Neural cell (in vitro differentiated cells): ENCODE measurements around the gene PHPT1. TPM values are rescaled to one million over a fixed set of nuclear protein-coding genes. Genes with fewer than 3 reads are reported as not detected.

ENCODE experiments used
- H2AFZ ChIP-seq: fragments of 200-600, 300-800 bp; sonication (generic), shearing (Covaris generic); 2 replicates; pipeline ENCODE4 v1.6.0; 2014; ENCODE audit warnings: low read depth, mild to moderate bottlenecking, antibody characterized with exemption, low read length, moderate library complexity
- H3F3A ChIP-seq: fragments of 200-600 bp; shearing (Covaris generic); 2 replicates; pipeline ENCODE4 v1.6.1; 2016; ENCODE audit warnings: mild to moderate bottlenecking, moderate library complexity, mixed read lengths, antibody characterized with exemption, low read length; ENCODE audit not compliant: insufficient read depth, poor library complexity, severe bottlenecking
- H3K27ac ChIP-seq: fragments of 200-600, 300-800 bp; sonication (generic), shearing (Covaris generic); 2 replicates; pipeline ENCODE4 v1.5.1; 2014; ENCODE audit warnings: mild to moderate bottlenecking, low read length, moderate library complexity
- H3K27me3 ChIP-seq: fragments of 300-800, 200-600 bp; sonication (generic), shearing (Covaris generic); 2 replicates; pipeline ENCODE4 v1.6.0; 2014; ENCODE audit warnings: mild to moderate bottlenecking, low read depth, low read length, moderate library complexity; ENCODE audit not compliant: insufficient read depth
- H3K36me3 ChIP-seq: fragments of 300-800, 200-600 bp; sonication (generic), shearing (Covaris generic); 2 replicates; pipeline ENCODE4 v1.5.1; 2014; ENCODE audit warnings: mild to moderate bottlenecking, antibody characterized with exemption, low read length, moderate library complexity; ENCODE audit not compliant: insufficient read depth
- H3K4me2 ChIP-seq: fragments of 300-800, 200-600 bp; sonication (generic), shearing (Covaris generic); 2 replicates; pipeline ENCODE4 v1.6.0; 2014; ENCODE audit warnings: mild to moderate bottlenecking, low read length
- H3K4me3 ChIP-seq: fragments of 300-800, 200-600 bp; sonication (generic), shearing (Covaris generic); 2 replicates; pipeline ENCODE4 v1.5.1; 2014; ENCODE audit warnings: mild to moderate bottlenecking, low read length, moderate library complexity
- H3K79me2 ChIP-seq: fragments of 200-600 bp; shearing (Covaris generic); replicated peaks from 2 replicates; pipeline ENCODE4 v1.6.0; 2014; ENCODE audit warnings: mild to moderate bottlenecking, low read length, moderate library complexity; ENCODE audit not compliant: insufficient read depth
- H3K9ac ChIP-seq: fragments of 300-800, 200-600 bp; sonication (generic), shearing (Covaris generic); 2 replicates; pipeline ENCODE4 v1.6.1; 2016; ENCODE audit warnings: mild to moderate bottlenecking, low read length, mixed read lengths
- H3K9me2 ChIP-seq: fragments of 200-600 bp; shearing (Covaris generic); 2 replicates; pipeline ENCODE4 v1.6.1; 2016; ENCODE audit warnings: mild to moderate bottlenecking, low read length, mixed read lengths; ENCODE audit not compliant: insufficient read depth
- H3K9me3 ChIP-seq: fragments of 200-600, 300-800 bp; sonication (generic), shearing (Covaris generic); 2 replicates; pipeline ENCODE4 v1.6.1; 2016; ENCODE audit warnings: mild to moderate bottlenecking, mixed run types, low read length, moderate library complexity, mixed read lengths
- H4K20me1 ChIP-seq: fragments of 200-600 bp; shearing (Covaris generic); 2 replicates; pipeline ENCODE4 v1.6.1; 2016; ENCODE audit warnings: mild to moderate bottlenecking, mixed run types; ENCODE audit not compliant: insufficient read depth
- CTCF ChIP-seq: fragments of 450-650 bp; IDR thresholded peaks from 2 replicates; pipeline ENCODE4 v1.5.1; 2014; ENCODE audit warnings: antibody characterized with exemption, mild to moderate bottlenecking, moderate library complexity; ENCODE audit not compliant: poor library complexity, severe bottlenecking
- EP300 ChIP-seq: fragments of 450-650 bp; conservative IDR thresholded peaks from 2 replicates; pipeline ENCODE4 v1.6.1; 2014; ENCODE audit warnings: antibody characterized with exemption, mild to moderate bottlenecking, moderate library complexity; ENCODE audit not compliant: poor library complexity, severe bottlenecking
- EZH2 ChIP-seq: fragments of 200-600, 300-800 bp; shearing (Covaris generic), sonication (generic); IDR thresholded peaks from 2 replicates; pipeline ENCODE4 v1.6.1; 2014; ENCODE audit warnings: antibody characterized with exemption, low read length, borderline replicate concordance, mild to moderate bottlenecking; ENCODE audit not compliant: insufficient read depth, poor library complexity, severe bottlenecking
- MXI1 ChIP-seq: fragments of 450-650 bp; conservative IDR thresholded peaks from 2 replicates; pipeline ENCODE4 v1.6.1; 2014; ENCODE audit warnings: antibody characterized with exemption, mild to moderate bottlenecking; ENCODE audit not compliant: poor library complexity, severe bottlenecking
- POLR2AphosphoS5 ChIP-seq: IDR thresholded peaks from 2 replicates; pipeline ENCODE4 v1.6.1; 2012
- RAD21 ChIP-seq: fragments of 450-650 bp; conservative IDR thresholded peaks from 2 replicates; pipeline ENCODE4 v1.6.1; 2014; ENCODE audit warnings: antibody characterized with exemption, mild to moderate bottlenecking, moderate library complexity
- SMC3 ChIP-seq: fragments of 450-650 bp; conservative IDR thresholded peaks from 2 replicates; pipeline ENCODE4 v1.6.1; 2014; ENCODE audit warnings: antibody characterized with exemption, mild to moderate bottlenecking, moderate library complexity; ENCODE audit not compliant: poor library complexity
- TAF1 ChIP-seq: IDR thresholded peaks from 2 replicates; pipeline ENCODE4 v1.6.1; 2012; ENCODE audit warnings: low read depth
- polyA plus RNA-seq: library from polyadenylated mRNA; depleted of rRNA; stranded (reverse); fragments of >200 nt; gene quantifications from 2 replicates; pipeline ENCODE4 v1.2.3, GENCODE V29; 2014
- TF ChIP-seq, protein P1 (sequence below): IDR thresholded peaks from 2 replicates; pipeline ENCODE4 v1.6.1; 2012; ENCODE audit warnings: borderline replicate concordance

Gene PHPT1
- polyA plus RNA-seq, 1 donor from 2014 or later, result 279 TPM

DNA sequence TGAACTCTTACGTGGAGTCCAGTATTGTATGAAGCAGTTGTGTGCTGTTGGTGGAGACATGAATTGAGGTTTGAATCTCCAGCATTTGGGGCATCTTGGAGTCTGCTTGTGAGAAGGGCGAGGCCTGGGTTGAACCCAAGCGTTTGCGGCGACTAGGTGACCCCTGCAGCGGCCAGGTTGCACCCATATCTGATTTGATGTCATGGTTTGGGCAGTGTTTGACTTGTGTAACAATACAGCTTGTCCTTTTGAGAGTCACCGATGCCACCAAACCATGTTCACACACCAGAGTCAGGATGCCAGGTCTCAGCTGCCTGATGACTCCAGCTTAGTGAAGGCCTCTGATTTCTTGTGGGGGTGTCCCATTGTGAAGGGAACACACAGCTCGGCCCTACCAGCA lies 39.2 kb downstream of the PHPT1 start:
- no peak for TF ChIP-seq TAF1
- TF ChIP-seq MXI1, result no peak
- TF ChIP-seq CTCF, result no peak
- no peak for TF ChIP-seq EP300
- TF ChIP-seq, protein P1, sequence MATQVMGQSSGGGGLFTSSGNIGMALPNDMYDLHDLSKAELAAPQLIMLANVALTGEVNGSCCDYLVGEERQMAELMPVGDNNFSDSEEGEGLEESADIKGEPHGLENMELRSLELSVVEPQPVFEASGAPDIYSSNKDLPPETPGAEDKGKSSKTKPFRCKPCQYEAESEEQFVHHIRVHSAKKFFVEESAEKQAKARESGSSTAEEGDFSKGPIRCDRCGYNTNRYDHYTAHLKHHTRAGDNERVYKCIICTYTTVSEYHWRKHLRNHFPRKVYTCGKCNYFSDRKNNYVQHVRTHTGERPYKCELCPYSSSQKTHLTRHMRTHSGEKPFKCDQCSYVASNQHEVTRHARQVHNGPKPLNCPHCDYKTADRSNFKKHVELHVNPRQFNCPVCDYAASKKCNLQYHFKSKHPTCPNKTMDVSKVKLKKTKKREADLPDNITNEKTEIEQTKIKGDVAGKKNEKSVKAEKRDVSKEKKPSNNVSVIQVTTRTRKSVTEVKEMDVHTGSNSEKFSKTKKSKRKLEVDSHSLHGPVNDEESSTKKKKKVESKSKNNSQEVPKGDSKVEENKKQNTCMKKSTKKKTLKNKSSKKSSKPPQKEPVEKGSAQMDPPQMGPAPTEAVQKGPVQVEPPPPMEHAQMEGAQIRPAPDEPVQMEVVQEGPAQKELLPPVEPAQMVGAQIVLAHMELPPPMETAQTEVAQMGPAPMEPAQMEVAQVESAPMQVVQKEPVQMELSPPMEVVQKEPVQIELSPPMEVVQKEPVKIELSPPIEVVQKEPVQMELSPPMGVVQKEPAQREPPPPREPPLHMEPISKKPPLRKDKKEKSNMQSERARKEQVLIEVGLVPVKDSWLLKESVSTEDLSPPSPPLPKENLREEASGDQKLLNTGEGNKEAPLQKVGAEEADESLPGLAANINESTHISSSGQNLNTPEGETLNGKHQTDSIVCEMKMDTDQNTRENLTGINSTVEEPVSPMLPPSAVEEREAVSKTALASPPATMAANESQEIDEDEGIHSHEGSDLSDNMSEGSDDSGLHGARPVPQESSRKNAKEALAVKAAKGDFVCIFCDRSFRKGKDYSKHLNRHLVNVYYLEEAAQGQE, result no peak
- TF ChIP-seq SMC3, result no peak
- no peak for TF ChIP-seq EZH2
- peaks cover 7% of the 10 kb centered on the region for H3K79me2 ChIP-seq
- no peaks in the 10 kb centered on the region for H3K9me3 ChIP-seq
- no peaks in the 10 kb centered on the region for H3K9me2 ChIP-seq
- no peaks in the 10 kb centered on the region for H3K36me3 ChIP-seq
- H3K27me3 ChIP-seq, result no peaks in the 10 kb centered on the region
- no peak overlapping the region for H3K27ac ChIP-seq
- no peak overlapping the region for H2AFZ ChIP-seq
- H3K4me2 ChIP-seq, result no peak overlapping the region
- no peaks in the 10 kb centered on the region for H3F3A ChIP-seq
- H3K4me3 ChIP-seq, result no peak overlapping the region
- H3K9ac ChIP-seq, result no peak overlapping the region
- no peaks in the 10 kb centered on the region for H4K20me1 ChIP-seq

DNA sequence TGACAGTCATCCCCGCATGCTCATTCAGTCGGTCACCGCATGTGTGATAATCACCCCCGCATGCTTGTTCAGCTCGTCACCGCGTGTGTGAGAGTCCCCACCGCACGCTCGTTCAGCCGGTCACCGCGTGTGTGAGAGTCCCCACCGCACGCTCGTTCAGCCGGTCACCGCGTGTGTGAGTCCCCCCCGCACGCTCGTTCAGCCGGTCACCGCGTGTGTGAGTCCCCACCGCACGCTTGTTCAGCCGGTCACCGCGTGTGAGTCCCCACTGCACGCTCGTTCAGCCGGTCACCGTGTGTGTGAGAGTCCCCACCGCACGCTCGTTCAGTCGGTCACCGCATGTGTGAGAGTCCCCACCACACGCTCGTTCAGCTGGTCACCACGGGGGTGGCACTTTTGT lies 40.6 kb downstream of the PHPT1 start:
- no peak overlapping the region for H3K4me3 ChIP-seq
- no peaks in the 10 kb centered on the region for H3K27me3 ChIP-seq
- no peaks in the 10 kb centered on the region for H3K36me3 ChIP-seq
- H3F3A ChIP-seq, result no peaks in the 10 kb centered on the region
- H3K4me2 ChIP-seq, result no peak overlapping the region
- H3K79me2 ChIP-seq, result peaks cover 7% of the 10 kb centered on the region
- H3K9ac ChIP-seq, result no peak overlapping the region
- H3K27ac ChIP-seq, result no peak overlapping the region
- no peaks in the 10 kb centered on the region for H4K20me1 ChIP-seq
- no peaks in the 10 kb centered on the region for H3K9me3 ChIP-seq
- no peak overlapping the region for H2AFZ ChIP-seq
- no peaks in the 10 kb centered on the region for H3K9me2 ChIP-seq
- TF ChIP-seq SMC3 (no peak), TAF1 (no peak), POLR2AphosphoS5 (no peak), EP300 (no peak), EZH2 (no peak), MXI1 (no peak), CTCF (no peak), RAD21 (no peak)
- TF ChIP-seq, protein P1, result no peak
